GM21360 (cell line): ENCODE results near the gene FRMD8.

ENCODE experiments used
- ATAC-seq: cut with Tn5 transposase; IDR thresholded peaks from one replicate; pipeline ENCODE4 v1.9.1; 2021; ENCODE audit warnings: mild to moderate bottlenecking, moderate library complexity; ENCODE audit not compliant: unreplicated experiment

The FRMD8 gene

DNA sequence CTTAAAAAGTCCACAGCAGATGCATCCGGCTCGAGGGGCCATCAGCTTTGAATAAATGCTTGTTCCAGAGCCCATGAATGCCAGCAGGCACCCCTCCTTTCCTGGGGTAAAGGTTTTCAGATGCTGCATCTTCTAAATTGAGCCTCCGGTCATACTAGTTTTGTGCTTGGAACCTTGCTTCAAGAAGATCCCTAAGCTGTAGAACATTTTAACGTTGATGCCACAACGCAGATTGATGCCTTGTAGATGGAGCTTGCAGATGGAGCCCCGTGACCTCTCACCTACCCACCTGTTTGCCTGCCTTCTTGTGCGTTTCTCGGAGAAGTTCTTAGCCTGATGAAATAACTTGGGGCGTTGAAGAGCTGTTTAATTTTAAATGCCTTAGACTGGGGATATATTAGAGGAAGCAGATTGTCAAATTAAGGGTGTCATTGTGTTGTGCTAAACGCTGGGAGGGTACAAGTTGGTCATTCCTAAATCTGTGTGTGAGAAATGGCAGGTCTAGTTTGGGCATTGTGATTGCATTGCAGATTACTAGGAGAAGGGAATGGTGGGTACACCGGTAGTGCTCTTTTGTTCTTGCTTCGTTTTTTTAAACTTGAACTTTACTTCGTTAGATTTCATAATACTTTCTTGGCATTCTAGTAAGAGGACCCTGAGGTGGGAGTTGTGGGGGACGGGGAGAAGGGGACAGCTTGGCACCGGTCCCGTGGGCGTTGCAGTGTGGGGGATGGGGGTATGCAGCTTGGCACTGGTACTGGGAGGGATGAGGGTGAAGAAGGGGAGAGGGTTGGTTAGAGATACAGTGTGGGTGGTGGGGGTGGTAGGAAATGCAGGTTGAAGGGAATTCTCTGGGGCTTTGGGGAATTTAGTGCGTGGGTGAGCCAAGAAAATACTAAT lies 38.0 kb downstream of the FRMD8 start:
- ATAC-seq, result no peak

DNA sequence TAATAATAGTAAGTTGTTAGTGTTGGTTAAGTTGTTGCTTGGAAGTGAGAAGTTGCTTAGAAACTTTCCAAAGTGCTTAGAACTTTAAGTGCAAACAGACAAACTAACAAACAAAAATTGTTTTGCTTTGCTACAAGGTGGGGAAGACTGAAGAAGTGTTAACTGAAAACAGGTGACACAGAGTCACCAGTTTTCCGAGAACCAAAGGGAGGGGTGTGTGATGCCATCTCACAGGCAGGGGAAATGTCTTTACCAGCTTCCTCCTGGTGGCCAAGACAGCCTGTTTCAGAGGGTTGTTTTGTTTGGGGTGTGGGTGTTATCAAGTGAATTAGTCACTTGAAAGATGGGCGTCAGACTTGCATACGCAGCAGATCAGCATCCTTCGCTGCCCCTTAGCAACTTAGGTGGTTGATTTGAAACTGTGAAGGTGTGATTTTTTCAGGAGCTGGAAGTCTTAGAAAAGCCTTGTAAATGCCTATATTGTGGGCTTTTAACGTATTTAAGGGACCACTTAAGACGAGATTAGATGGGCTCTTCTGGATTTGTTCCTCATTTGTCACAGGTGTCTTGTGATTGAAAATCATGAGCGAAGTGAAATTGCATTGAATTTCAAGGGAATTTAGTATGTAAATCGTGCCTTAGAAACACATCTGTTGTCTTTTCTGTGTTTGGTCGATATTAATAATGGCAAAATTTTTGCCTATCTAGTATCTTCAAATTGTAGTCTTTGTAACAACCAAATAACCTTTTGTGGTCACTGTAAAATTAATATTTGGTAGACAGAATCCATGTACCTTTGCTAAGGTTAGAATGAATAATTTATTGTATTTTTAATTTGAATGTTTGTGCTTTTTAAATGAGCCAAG lies 38.9 kb downstream of the FRMD8 start:
- ATAC-seq, result no peak

DNA sequence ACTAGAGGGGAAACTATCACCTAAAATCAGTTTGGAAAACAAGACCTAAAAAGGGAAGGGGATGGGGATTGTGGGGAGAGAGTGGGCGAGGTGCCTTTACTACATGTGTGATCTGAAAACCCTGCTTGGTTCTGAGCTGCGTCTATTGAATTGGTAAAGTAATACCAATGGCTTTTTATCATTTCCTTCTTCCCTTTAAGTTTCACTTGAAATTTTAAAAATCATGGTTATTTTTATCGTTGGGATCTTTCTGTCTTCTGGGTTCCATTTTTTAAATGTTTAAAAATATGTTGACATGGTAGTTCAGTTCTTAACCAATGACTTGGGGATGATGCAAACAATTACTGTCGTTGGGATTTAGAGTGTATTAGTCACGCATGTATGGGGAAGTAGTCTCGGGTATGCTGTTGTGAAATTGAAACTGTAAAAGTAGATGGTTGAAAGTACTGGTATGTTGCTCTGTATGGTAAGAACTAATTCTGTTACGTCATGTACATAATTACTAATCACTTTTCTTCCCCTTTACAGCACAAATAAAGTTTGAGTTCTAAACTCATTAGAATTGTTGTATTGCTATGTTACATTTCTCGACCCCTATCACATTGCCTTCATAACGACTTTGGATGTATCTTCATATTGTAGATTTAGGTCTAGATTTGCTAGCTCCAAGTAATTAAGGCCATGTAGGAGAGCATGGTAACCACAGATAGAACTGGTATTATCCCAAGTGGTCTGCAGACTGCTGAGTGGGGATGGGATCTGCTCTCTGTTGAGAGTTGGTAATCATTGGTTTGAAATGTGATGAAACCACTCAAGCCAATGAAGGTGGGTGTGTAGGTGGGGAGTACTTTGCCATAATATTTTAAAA lies 39.8 kb downstream of the FRMD8 start:
- ATAC-seq, result no peak

DNA sequence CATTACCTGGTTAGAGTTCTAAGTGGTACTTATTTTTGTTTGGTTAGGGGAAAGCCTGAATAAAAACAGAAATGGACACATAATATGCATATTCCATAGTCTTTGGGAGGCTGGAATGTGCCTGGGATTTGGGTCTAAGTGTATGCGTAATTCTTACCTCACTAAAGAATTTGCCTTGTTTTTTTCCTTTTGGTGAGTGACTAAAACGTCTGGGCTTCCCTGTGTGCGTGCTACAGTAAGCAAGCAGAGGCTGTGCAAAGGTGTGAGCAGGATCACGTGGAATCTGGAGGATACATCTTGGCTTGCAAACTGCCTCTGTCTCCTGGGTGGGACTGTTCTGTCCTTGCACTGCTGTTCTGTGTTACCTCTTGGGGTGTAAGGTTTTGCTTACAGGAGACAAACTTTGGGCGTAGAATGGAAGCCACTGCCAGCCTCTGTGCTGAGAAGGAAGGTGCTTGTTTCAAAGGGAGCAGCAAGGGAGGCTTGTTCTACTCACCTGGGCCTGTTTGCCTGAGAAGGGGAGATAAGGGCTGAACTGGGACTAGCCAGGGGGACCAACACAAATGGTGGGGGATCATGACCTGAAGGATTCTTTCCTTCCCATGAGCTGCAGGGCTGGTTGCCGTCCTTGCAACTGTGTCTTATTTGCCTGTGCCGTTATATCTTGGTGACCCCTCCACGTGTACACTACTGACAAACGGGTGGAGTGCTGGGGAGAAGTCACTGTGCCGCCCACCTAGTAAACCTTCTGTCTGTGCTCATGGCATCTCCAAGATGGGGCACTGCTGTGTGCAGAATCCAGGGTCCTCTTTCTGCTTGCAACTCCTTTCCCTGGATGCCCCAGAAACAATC lies 40.6 kb downstream of the FRMD8 start:
- ATAC-seq, result no peak

DNA sequence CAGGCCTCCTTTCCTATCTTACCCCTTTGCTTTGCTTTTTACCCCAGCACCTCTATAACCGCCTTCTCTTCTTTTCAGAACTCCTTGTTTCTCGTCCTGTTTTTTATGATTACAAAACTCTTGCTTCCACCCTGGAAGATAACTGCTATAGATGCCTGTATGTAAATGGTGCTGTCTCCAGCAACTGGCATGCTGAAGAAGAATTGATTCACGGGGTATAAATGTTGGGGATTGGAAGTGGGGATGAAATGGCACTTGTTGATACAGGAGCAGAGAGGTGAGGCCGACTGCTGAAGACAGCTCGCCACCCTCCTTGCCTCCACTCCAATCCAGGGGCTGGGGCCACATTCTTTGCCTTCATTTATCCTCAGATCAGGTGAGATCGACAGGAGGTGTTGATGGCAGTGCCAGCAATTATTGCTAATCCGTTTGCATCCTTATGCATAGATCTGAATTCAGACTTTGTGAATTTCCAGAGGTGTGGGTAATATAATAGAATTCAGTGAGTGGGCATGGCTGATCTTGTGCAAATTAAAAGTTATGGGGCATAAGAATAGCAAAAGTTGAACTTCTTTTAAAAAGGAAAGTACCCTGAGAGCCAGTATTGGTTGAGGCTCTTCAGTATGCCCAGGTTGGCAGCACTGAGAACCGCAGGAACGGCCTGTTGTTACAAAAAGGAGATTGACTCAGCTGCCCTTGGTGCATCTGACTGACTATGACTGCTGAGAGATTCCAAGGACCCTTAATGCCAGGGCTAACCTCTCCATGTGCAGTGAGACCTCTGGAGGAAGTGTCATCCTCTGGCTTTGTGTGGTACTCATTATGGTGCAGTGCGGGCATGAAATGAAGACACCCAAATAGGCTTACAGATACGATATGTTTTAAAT lies 41.5 kb downstream of the FRMD8 start:
- ATAC-seq, result no peak

DNA sequence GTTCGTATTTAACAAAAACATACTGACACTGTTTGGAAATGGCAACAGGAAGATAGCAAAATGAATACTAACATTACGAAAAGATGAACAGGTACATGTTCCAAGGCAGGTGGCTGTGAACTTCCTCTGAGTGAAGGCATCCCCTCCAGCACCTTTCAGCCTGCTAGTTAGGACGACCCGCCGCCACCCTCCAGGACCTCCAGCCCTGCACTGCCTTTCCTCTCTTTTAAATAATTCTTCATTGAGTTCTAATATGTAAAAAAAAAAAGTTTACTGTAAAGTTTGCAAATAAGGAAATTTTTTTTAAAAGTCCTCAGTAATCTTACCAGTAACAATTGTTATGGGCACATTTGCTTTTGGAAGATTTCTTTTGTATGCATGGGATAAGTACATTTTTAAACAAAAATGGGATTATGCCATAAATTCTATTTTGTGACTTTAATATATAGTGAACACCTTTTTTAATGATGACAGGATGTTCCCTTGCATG lies 42.2 kb downstream of the FRMD8 start:
- ATAC-seq, result no peak

DNA sequence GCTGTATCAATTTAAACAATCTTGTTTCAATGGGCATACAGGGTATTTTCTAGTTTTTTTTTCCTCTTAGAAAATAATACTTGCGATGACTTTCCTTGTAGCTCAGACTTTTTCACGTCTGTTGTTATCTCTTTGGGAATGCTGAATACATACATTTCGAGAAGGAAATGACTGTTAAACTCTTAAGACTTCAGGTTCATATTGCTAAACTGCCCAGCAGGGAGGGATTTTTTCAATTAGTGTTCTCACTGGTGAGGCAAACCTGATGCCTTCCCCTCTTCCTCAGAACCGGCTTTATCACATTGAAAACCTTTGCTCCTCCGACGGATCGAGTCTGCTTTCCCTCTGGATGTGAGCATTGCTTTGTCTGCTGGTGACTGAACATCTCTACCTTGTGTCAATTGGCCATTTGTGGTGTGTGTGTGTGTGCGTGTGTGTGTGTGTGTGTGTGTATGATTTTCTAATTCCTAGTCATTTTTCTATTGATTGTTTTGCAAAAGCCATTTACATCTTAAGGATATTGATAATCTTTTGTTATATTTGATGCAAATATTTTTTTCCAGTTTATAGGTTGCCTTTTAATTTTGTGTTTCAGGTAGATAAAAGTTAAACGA lies 42.7 kb downstream of the FRMD8 start:
- no peak for ATAC-seq

DNA sequence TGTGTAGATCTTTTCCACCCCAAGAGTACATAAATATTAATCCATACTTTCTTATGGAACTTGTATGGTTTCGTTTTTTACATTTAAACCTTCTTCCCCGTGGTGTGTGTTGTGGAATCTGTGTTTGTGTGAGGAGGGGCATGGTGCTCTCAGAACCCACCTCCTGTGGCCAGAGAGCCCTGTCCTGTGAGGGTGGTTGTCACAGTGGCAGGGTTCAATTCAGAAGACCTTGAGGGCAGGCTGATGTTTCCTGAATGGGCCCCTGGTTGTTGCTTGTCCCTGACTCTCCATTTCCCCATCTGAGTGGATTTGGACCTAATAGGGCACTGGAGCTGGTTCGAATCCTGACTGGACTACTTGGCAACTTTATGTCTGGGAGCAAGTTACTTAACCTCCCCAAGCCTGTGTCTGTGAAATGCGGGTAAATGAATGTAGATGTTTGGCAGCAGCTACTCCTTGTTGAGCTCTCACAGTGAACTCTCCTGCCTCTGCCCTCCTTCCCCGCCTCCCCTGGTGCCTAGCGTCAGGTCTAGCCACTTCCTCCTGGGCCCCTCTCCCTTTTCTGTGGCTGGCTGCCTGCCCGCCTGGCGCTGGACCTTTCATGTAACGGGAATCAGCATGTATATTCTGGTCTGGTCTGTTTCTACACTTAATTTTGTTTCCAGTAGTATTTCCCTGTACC lies 43.4 kb downstream of the FRMD8 start:
- no peak for ATAC-seq

DNA sequence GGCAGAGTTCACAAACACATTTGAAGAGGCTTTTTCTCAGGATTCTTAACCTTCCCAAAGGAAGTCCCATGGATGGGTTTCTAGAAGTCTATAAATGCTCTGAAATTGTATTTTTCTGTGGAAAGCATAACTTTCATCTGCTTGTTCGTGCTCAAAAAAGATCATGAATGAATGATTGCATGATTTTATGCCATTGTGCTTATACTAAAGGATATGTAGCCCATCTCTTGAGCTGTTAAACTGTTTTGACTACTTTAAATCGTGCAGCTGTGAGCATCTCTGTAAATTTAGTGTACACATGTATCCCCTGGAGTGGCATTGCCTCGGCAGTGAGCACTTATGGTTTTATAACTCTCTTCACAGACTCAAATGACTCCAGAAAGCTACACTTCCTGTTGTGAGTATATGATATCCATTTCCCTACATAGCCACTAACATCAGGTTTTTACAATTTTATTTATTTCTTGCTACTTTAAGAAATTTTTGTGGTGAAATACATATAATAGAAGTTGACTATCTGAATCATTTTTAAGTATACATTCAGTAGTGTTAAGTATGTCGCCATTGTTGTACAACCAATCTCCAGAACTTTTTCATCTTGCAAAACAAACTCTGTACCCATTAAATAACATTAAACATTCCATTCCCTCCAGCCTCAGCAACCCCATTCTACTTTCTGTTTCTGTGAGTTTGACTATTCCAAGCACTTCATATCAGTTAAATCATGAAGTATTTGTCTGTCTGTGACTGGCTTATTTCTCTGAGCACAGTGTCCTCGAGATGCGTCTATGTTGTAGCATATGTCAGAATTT lies 44.2 kb downstream of the FRMD8 start:
- ATAC-seq, result no peak

DNA sequence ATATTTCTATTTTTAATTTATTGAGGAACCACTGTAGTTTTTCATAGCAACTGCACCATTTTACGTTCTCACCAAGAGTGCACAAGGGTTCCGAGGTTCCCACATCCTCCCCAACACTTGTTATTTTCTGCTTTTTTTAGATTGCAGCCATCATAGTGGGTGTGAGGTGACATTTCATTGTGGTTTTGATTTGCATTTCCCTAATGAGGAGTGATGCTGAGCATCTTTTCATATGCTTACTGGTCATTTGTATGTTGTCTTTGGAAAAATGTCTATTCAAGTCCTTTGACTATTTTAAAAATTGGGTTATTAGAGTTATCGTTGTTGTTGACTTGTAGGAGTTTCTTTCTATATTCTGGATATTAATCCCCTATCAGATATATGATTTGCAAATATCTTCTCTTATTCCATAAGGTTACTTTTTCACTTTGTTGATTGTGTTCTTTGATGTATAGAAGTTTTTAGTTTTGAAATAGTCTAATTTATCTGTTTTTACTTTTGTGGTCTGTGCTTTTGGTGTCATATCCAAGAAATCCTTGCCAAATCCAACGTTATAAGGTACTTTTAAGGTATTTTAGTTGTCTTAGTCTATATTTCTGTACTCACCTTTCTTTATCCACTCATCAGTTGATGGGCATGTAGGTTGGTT lies 45.1 kb downstream of the FRMD8 start:
- ATAC-seq, result no peak

DNA sequence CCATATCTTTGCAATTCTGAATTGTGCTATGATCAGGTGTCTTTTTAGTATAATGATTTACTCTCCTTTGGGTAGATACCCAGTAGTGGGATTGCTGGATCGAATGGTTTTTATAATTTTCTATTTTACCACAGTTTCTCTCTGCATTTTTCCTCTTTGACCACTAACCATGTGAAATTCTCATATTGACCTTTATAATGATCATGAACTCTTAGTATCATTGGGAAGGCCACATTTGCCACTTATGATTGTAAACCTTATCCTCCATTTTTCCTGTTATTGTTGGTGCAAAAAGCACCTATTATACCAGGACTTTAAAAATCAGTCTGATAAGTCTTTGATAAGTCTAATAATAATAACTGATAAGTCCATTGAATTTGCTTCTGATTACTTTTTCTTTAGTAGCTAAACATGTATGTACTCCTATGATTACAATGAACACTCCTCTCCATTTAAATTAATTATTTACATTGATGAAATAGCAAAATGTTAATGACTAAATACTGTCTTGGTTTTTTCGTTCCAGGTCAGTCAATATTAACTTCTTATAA lies 45.7 kb downstream of the FRMD8 start:
- ATAC-seq, result no peak

DNA sequence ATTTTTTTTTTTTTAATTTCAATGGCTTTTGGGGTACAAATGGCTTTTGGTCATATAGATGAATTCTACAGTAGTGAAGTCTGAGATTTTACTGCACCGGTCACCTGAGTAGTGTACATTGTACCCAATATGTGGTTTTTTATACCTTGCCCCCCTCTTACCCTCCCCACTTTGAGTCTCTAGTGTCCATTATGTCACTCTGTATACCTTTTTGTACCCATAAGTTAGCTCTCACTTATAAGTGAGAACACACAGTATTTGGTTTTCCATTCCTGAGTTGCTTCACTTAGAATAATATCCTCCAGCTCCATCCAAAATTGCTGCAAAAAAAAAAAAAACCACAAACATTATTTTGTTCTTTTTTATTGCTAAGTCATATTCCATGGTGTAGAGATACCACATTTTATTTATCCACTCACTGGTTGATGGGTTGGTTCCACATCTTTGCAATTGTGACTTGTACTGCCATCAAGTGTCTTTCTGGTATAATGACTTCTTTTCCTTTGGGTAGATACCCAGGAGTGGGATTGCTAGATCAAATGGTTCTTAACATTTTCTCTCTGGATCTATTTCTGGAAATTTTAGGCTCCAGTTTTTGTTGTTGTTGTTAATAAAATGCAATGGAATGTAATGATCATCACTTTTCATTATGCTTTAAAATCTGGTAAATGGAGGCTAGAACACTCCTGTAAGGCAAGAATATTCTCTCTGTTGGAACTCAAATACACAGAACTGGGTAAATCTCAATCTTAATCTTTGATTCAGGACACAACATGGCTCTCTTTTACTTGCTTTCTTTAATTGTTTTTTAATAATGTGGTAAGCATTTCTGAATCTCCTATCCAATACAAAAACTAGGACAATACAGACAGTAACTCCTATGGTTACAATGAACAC lies 46.5 kb downstream of the FRMD8 start:
- no peak for ATAC-seq

DNA sequence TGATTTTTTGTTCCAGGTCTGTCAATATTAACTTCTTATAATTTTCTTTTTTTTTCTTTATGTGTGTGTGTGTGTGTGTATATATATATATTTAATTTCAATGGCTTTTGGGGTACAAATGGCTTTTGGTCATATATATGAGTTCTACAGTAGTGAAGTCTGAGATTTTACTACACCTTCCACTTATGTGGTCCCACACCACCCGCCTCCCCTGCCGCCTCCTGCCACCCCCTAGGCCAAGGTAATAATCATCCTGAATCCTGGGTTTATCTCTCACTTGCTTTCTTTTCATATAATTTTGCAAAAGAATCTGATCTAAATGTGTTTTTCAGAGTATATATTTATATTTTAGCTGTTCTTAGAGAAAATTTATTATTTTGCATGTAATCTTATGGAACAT lies 47.2 kb downstream of the FRMD8 start:
- no peak for ATAC-seq

DNA sequence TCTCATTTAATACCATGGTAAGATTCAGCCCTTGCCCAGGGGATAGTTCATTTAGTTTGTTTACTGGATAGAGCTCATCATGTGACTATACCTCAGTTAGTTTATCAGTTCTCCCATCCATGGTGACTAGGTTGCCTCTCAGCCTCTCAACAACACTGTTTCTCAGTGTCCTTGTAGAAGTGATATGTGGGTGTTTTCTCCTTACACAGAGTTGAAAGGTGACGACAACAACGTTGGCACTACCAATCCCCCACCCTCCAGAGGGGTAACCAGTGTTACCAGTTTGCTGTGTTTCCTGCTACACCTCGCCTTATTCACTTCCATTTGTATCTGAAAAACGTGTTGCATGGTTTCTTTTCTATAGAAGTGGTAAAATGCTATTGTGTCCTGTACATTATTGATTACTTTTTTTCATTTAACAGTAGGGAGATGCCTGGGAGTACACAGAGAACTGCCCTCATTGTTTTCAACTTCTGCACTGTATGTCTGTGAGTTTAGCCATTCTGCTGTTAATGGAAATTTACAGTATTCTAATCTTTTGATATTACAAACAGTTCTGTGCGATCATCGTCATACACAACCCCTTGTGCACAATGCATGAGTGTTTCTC lies 47.7 kb downstream of the FRMD8 start:
- no peak for ATAC-seq
